A673 (cell line): ENCODE data around the gene TMEM42.

Source experiments
- CTCF ChIP-seq: fragments of 300-800, 200-600 bp; sonication (generic); conservative IDR thresholded peaks from 2 replicates; pipeline ENCODE4 v1.5.1; 2017; ENCODE audit warnings: low read depth, mild to moderate bottlenecking, antibody characterized with exemption, low read length, moderate library complexity, mixed read lengths
- EZH2 ChIP-seq: fragments of 200-600 bp; sonication (generic); IDR thresholded peaks from 2 replicates; pipeline ENCODE4 v1.6.1; 2017; ENCODE audit warnings: borderline replicate concordance, low read depth, mild to moderate bottlenecking, mixed read lengths, antibody characterized with exemption, low read length; ENCODE audit not compliant: poor library complexity, severe bottlenecking

DNA sequence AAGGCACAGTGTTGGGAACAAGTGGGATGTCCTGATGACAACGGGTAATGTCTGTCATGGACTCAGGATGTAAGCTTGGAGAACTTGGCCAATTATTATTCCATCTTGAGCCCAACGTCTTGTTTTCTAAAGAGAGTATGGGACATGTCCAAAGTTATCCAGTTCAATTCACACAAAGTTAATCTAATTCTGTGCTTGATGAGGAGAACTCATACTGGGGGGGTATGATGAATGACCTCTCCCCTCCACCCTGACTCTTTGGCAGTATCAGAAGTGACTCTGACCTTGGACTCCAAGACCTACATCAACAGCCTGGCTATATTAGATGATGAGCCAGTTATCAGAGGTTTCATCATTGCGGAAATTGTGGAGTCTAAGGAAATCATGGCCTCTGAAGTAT, 49.0 kb downstream of the TMEM42 start:
- TF ChIP-seq CTCF, result no peak
- no peak for TF ChIP-seq EZH2
